HepG2 (cell line): ENCODE results near the gene ASTN2. TPM values are rescaled to one million over a fixed set of nuclear protein-coding genes. Genes with fewer than 3 reads are reported as not detected.

Experiments
- ATAC-seq: fragments of 200-7000 bp; cut with Tn5 transposase; 3 replicates; pipeline ENCODE4 v1.9.1; 2020; ENCODE audit warnings: mild to moderate bottlenecking, moderate library complexity
- BruUV-seq: library from RNA; stranded (reverse); fragments of 400-500 nt; replicated peaks from 2 replicates; lab custom pipeline; 2021; lab: Mats Ljungman, UMichigan
- CTCF ChIA-PET: fragments of 300-600 bp; formaldehyde crosslinking; extraction: SDS; loops from one replicate; lab custom pipeline; 2021; ENCODE audit warnings: low total read pairs, inconsistent platforms, low intra/inter-chr PET ratio; lab: Yijun Ruan, JAX
- POLR2A ChIA-PET: fragments of 350-600 bp; sonication (Branson Sonifier 250); formaldehyde crosslinking; loops from one replicate; lab custom pipeline; 2020; ENCODE audit warnings: antibody characterized with exemption, inconsistent platforms; lab: Yijun Ruan, JAX
- DNase-seq: peaks from one replicate; pipeline ENCODE4 v3.0.0-alpha.2; 2015; ENCODE audit warnings: low spot score
- FAIRE-seq: peaks from 3 replicates; lab custom pipeline; 2011; peaks lifted over from hg19 to GRCh38; lab: Jason Lieb, UNC
- H2AFZ ChIP-seq: one replicate; pipeline ENCODE4 v1.6.1; 2011; ENCODE audit warnings: low read length, inconsistent platforms
- H3K27ac ChIP-seq: fragments of 300-600 bp; 3 replicates; pipeline ENCODE4 v1.8.0; 2011; ENCODE audit warnings: mixed run types, mild to moderate bottlenecking, mixed read lengths, low read length, inconsistent platforms; ENCODE audit not compliant: insufficient read depth; ENCODE audit errors: extremely low read length
- H3K27me3 ChIP-seq, 2 experiments: fragments of 200-600 bp in 1 of 2; 2 replicates in 1 of 2; 3 replicates in 1 of 2; pipeline versions ENCODE4 v1.6.0 to v1.8.0; 2011; ENCODE audit warnings: low read length in 2 of 2, mild to moderate bottlenecking in 2 of 2, moderate library complexity in 2 of 2, inconsistent platforms in 1 of 2; ENCODE audit not compliant: insufficient read depth in 2 of 2, control insufficient read depth in 1 of 2
- H3K36me3 ChIP-seq, 2 experiments: fragments of 200-600 bp in 1 of 2; replicated peaks in 1 of 2; 2 replicates in 1 of 2; 3 replicates in 1 of 2; pipeline versions ENCODE4 v1.5.1 to v1.8.0; 2011; ENCODE audit warnings: low read length in 2 of 2, inconsistent platforms in 1 of 2; ENCODE audit not compliant: insufficient read depth in 2 of 2, control insufficient read depth in 1 of 2
- H3K4me1 ChIP-seq: 2 replicates; pipeline ENCODE4 v1.5.1; 2012; ENCODE audit warnings: low read length, inconsistent platforms; ENCODE audit not compliant: insufficient read depth
- H3K4me2 ChIP-seq: 2 replicates; pipeline ENCODE4 v1.6.0; 2011; ENCODE audit warnings: low read depth, low read length, inconsistent platforms
- H3K4me3 ChIP-seq, 3 experiments: fragments of 200-600 bp in 1 of 3; sonication (generic), shearing (Covaris generic) in 1 of 3; replicated peaks in 1 of 3; 2 replicates each; pipeline ENCODE4 v1.5.1; 2011 to 2016; ENCODE audit warnings: low read length in 3 of 3, inconsistent platforms in 2 of 3, low read depth in 2 of 3, mild to moderate bottlenecking in 2 of 3, control low read depth in 1 of 3, mixed read lengths in 1 of 3; ENCODE audit not compliant: insufficient read depth in 1 of 3
- H3K79me2 ChIP-seq: one replicate; pipeline ENCODE4 v1.6.1; 2011; ENCODE audit warnings: low read length, inconsistent platforms; ENCODE audit not compliant: insufficient read depth
- H3K9ac ChIP-seq: 2 replicates; pipeline ENCODE4 v1.6.0; 2011; ENCODE audit warnings: mild to moderate bottlenecking, low read depth, low read length, inconsistent platforms; ENCODE audit not compliant: insufficient read depth
- H3K9me3 ChIP-seq: 2 replicates; pipeline ENCODE4 v1.5.1; 2012; ENCODE audit warnings: mild to moderate bottlenecking, low read length
- H4K20me1 ChIP-seq: 2 replicates; pipeline ENCODE4 v1.6.0; 2011; ENCODE audit warnings: inconsistent platforms, mild to moderate bottlenecking, low read length, moderate library complexity; ENCODE audit not compliant: insufficient read depth
- CENPT ChIP-seq: sonication (generic); formaldehyde crosslinking; IDR thresholded peaks from 2 replicates; pipeline ENCODE4 v1.8.0; 2022; ENCODE audit warnings: low read depth, mild to moderate bottlenecking, moderate library complexity, missing genetic modification reagents
- FOXO1 ChIP-seq: sonication (generic); formaldehyde crosslinking; IDR thresholded peaks from 2 replicates; pipeline ENCODE4 v1.4.0; 2020; ENCODE audit warnings: missing genetic modification reagents
- NFYC ChIP-seq: IDR thresholded peaks from 2 replicates; pipeline ENCODE4 v1.6.1; 2016; ENCODE audit warnings: missing genetic modification reagents, missing compliant biosample characterization
- RELA ChIP-seq: sonication (generic); formaldehyde crosslinking; IDR thresholded peaks from 2 replicates; pipeline ENCODE4 v1.4.0; 2020; ENCODE audit warnings: missing genetic modification reagents
- TCF7L2 ChIP-seq: IDR thresholded peaks from 2 replicates; pipeline ENCODE4 v1.6.1; 2011; ENCODE audit warnings: mild to moderate bottlenecking, low read depth, low read length, moderate library complexity
- TGIF2 ChIP-seq: IDR thresholded peaks from 2 replicates; pipeline ENCODE4 v1.6.1; 2016; ENCODE audit warnings: control low read depth, missing compliant biosample characterization
- ZBTB7B ChIP-seq: sonication (generic); formaldehyde crosslinking; IDR thresholded peaks from 2 replicates; pipeline ENCODE4 v1.4.0; 2020; ENCODE audit warnings: missing genetic modification reagents
- ZNF30 ChIP-seq: sonication (generic); formaldehyde crosslinking; IDR thresholded peaks from 2 replicates; pipeline ENCODE4 v1.5.0; 2020; ENCODE audit warnings: mild to moderate bottlenecking, missing genetic modification reagents
- ZNF367 ChIP-seq: sonication (generic); formaldehyde crosslinking; IDR thresholded peaks from 2 replicates; pipeline ENCODE4 v1.4.0; 2020; ENCODE audit warnings: missing genetic modification reagents, borderline replicate concordance
- WGBS: methylation state at CpG from one replicate; pipeline ENCODE4 v1.1.6; 2017; ENCODE audit warnings: low lambda C conversion rate; 5-methylcytosine and 5-hydroxymethylcytosine counted together
- in situ Hi-C: cut with HindIII; loops from 2 replicates; pipeline ENCODE4 v1.10.0; 2017; ENCODE audit warnings: low pct_unique_long_range_greater_than_20kb; ENCODE audit not compliant: extremely low pct_ligation_motif_present
- intact Hi-C: fragments of 100-400 bp; cut with micrococcal nuclease; formaldehyde crosslinking; loops from one replicate; pipeline ENCODE4 v1.10.0; 2022; ENCODE audit not compliant: unreplicated experiment
- polyA plus RNA-seq, 8 experiments: library from polyadenylated mRNA; depleted of rRNA in 3 of 8; stranded (reverse) in 7 of 8; unstranded in 1 of 8; fragments of >200 nt; fragmentation: Illumina TruSeq in 4 of 8; extraction: Trizol in 4 of 8; gene quantifications; 2 replicates each; pipeline versions ENCODE4 v1.2.1 to v1.2.3, GENCODE V29; 2011 to 2016; ENCODE audit warnings: low read depth in 4 of 8, missing spikeins in 1 of 8, mixed read lengths in 1 of 8; ENCODE audit not compliant: insufficient read depth in 1 of 8
- total RNA-seq, 5 experiments: library from RNA; depleted of rRNA; stranded (reverse); fragments of >200 nt; fragmentation: Illumina TruSeq; extraction: Trizol; gene quantifications; 2 replicates each; pipeline ENCODE4 v1.2.3, GENCODE V29; 2016; ENCODE audit warnings: low read depth in 1 of 5
- TF ChIP-seq, protein P1 (sequence below): sonication (generic); formaldehyde crosslinking; IDR thresholded peaks from 2 replicates; pipeline ENCODE4 v1.8.0; 2022; ENCODE audit warnings: missing genetic modification reagents, mild to moderate bottlenecking, borderline replicate concordance

The ASTN2 gene
- total and polyA plus RNA-seq, 2 of the 13 experiments (the other 11 are each of a cell fraction or from before 2014, with no cell fraction given): 5.2 to 13.5 TPM

DNA sequence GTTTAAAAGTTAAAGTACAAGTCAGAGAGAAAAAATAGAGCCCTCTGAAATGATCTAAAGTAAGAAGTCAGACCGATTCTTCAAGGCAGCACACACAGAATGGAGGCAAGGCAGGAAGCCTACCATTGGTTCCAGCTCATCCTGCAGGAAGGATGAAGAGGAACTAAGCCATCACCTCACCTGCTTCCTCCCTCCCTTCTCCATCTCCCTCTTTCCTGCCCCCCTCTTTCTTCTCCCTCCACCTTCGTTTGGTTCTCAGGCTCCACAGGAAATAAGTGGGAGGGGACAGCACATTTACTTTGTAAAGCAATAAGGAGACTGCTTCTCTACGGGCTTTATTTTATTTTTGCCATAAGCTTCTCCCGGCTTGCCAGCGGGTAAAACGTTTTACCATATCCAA is 514.3 kb downstream of the ASTN2 start:
- H3K4me3 ChIP-seq: no peak overlapping the region
- H3K9ac ChIP-seq: no peak overlapping the region
- in situ Hi-C loops (no loop called here), intact Hi-C loops (loop anchor here (5.0 kb wide), 1 partner anchor 152 kb away; no protein-coding TSS in a partner anchor)
- TF ChIP-seq TCF7L2 (no peak), TGIF2 (CRISPR knock-in tag) (no peak), NFYC (CRISPR knock-in tag) (no peak), RELA (CRISPR knock-in tag) (no peak), FOXO1 (CRISPR knock-in tag) (no peak), ZNF30 (no peak), ZBTB7B (CRISPR knock-in tag) (no peak), ZNF367 (no peak), CENPT (CRISPR knock-in tag) (no peak)
- TF ChIP-seq, protein P1, sequence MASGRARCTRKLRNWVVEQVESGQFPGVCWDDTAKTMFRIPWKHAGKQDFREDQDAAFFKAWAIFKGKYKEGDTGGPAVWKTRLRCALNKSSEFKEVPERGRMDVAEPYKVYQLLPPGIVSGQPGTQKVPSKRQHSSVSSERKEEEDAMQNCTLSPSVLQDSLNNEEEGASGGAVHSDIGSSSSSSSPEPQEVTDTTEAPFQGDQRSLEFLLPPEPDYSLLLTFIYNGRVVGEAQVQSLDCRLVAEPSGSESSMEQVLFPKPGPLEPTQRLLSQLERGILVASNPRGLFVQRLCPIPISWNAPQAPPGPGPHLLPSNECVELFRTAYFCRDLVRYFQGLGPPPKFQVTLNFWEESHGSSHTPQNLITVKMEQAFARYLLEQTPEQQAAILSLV (CRISPR knock-in tag): no peak
- DNase-seq: no peak
- no peak overlapping the region for H3K4me2 ChIP-seq
- peaks cover 0 to 5% of the 10 kb centered on the region in 2 experiments; a peak in 1 of 5 replicates for H3K27me3 ChIP-seq
- H3K79me2 ChIP-seq: no peaks in the 10 kb centered on the region
- no peak overlapping the region for H3K27ac ChIP-seq
- POLR2A ChIA-PET: no interaction called here
- WGBS: 13% methylated on average over 6 of the region's 6 CpGs
- no peaks in the 10 kb centered on the region for H3K36me3 ChIP-seq
- no peak for ATAC-seq
- no peak overlapping the region for H2AFZ ChIP-seq
- no TSS peak for BruUV-seq
- CTCF ChIA-PET: no interaction called here
- no peaks in the 10 kb centered on the region for H3K4me1 ChIP-seq
- FAIRE-seq: no peak
- H4K20me1 ChIP-seq: no peaks in the 10 kb centered on the region
- peaks cover 9% of the 10 kb centered on the region; the same call in 1 of the 2 replicates for H3K9me3 ChIP-seq
